H9 (cell line): ENCODE measurements around the gene PRKD2. TPM values are rescaled to one million over a fixed set of nuclear protein-coding genes. Genes with fewer than 3 reads are reported as not detected.

Source experiments
- DNase-seq: peaks from one replicate; pipeline ENCODE4 v3.0.0-alpha.2; 2017
- H2AFZ ChIP-seq: one replicate; pipeline ENCODE4 v1.6.1; 2013; ENCODE audit warnings: mild to moderate bottlenecking, low read length, control low read depth, moderate library complexity
- H2AK5ac ChIP-seq: 2 replicates; pipeline ENCODE4 v1.6.1; 2013; ENCODE audit warnings: low read length, control low read depth, mixed read lengths; ENCODE audit not compliant: insufficient read length
- H2BK120ac ChIP-seq: one replicate; pipeline ENCODE4 v1.6.1; 2013; ENCODE audit warnings: low read depth, mild to moderate bottlenecking, low read length, control low read depth, inconsistent platforms; ENCODE audit not compliant: poor library complexity, severe bottlenecking
- H2BK12ac ChIP-seq: 2 replicates; pipeline ENCODE4 v1.6.1; 2013; ENCODE audit warnings: low read length, control low read depth, mixed read lengths, low read depth; ENCODE audit not compliant: insufficient read length
- H2BK15ac ChIP-seq: 2 replicates; pipeline ENCODE4 v1.6.1; 2013; ENCODE audit warnings: low read depth, low read length, control low read depth
- H2BK20ac ChIP-seq: one replicate; pipeline ENCODE4 v1.6.1; 2013; ENCODE audit warnings: low read depth, mild to moderate bottlenecking, low read length, control low read depth, inconsistent platforms; ENCODE audit not compliant: poor library complexity, severe bottlenecking
- H2BK5ac ChIP-seq: 2 replicates; pipeline ENCODE4 v1.6.1; 2013; ENCODE audit warnings: low read length, control low read depth, mixed read lengths; ENCODE audit not compliant: insufficient read length
- H3K14ac ChIP-seq: 2 replicates; pipeline ENCODE4 v1.6.1; 2013; ENCODE audit warnings: low read length, control low read depth; ENCODE audit not compliant: insufficient read depth
- H3K18ac ChIP-seq: 2 replicates; pipeline ENCODE4 v1.6.1; 2013; ENCODE audit warnings: low read depth, mild to moderate bottlenecking, mixed read lengths, low read length, control low read depth; ENCODE audit not compliant: insufficient read length
- H3K23ac ChIP-seq: 2 replicates; pipeline ENCODE4 v1.6.1; 2013; ENCODE audit warnings: low read length, control low read depth, mixed read lengths, low read depth; ENCODE audit not compliant: insufficient read length
- H3K23me2 ChIP-seq: 2 replicates; pipeline ENCODE4 v1.6.1; 2013; ENCODE audit warnings: low read depth, mild to moderate bottlenecking, mixed read lengths, low read length, control low read depth; ENCODE audit not compliant: insufficient read length, poor library complexity, severe bottlenecking
- H3K27ac ChIP-seq: 2 replicates; pipeline ENCODE4 v1.5.1; 2013; ENCODE audit warnings: low read length, control low read depth, mixed read lengths, low read depth; ENCODE audit not compliant: insufficient read length
- H3K27me3 ChIP-seq: 2 replicates; pipeline ENCODE4 v1.6.1; 2013; ENCODE audit warnings: low read length, control low read depth, inconsistent platforms; ENCODE audit not compliant: insufficient read depth
- H3K4ac ChIP-seq: 2 replicates; pipeline ENCODE4 v1.6.1; 2013; ENCODE audit warnings: low read depth, mild to moderate bottlenecking, control low read depth, inconsistent platforms, low read length, moderate library complexity
- H3K4me1 ChIP-seq: 2 replicates; pipeline ENCODE4 v1.6.1; 2013; ENCODE audit warnings: low read length, control low read depth, inconsistent platforms; ENCODE audit not compliant: insufficient read depth
- H3K4me2 ChIP-seq: 2 replicates; pipeline ENCODE4 v1.6.1; 2013; ENCODE audit warnings: low read length, control low read depth, mixed read lengths; ENCODE audit not compliant: insufficient read length, insufficient read depth
- H3K56ac ChIP-seq: 2 replicates; pipeline ENCODE4 v1.6.1; 2013; ENCODE audit warnings: low read depth, mild to moderate bottlenecking, mixed read lengths, low read length, control low read depth; ENCODE audit not compliant: insufficient read length
- H3K79me1 ChIP-seq: 2 replicates; pipeline ENCODE4 v1.6.1; 2013; ENCODE audit warnings: low read depth, mild to moderate bottlenecking, moderate library complexity, low read length, control low read depth, inconsistent platforms; ENCODE audit not compliant: insufficient read depth, poor library complexity, severe bottlenecking
- H3K79me2 ChIP-seq: 2 replicates; pipeline ENCODE4 v1.6.1; 2013; ENCODE audit warnings: low read length, control low read depth, inconsistent platforms; ENCODE audit not compliant: insufficient read depth
- H3K9ac ChIP-seq: 2 replicates; pipeline ENCODE4 v1.6.1; 2013; ENCODE audit warnings: low read length, control low read depth, mixed read lengths; ENCODE audit not compliant: insufficient read length; ENCODE audit errors: extremely low read depth
- H3K9me3 ChIP-seq: one replicate; pipeline ENCODE4 v1.6.1; 2013; ENCODE audit warnings: low read depth, low read length, inconsistent platforms; ENCODE audit not compliant: control insufficient read depth
- H3T11ph ChIP-seq: one replicate; pipeline ENCODE4 v1.6.1; 2013; ENCODE audit warnings: mild to moderate bottlenecking, low read length, control low read depth, inconsistent platforms
- H4K20me1 ChIP-seq: one replicate; pipeline ENCODE4 v1.6.1; 2013; ENCODE audit not compliant: control insufficient read depth, insufficient read length, insufficient read depth
- H4K5ac ChIP-seq: 2 replicates; pipeline ENCODE4 v1.6.1; 2013; ENCODE audit warnings: low read depth, mild to moderate bottlenecking, mixed read lengths, low read length, control low read depth; ENCODE audit not compliant: insufficient read length
- H4K8ac ChIP-seq: replicated peaks from 2 replicates; pipeline ENCODE4 v1.6.1; 2013; ENCODE audit warnings: low read length, control low read depth, mixed read lengths, low read depth; ENCODE audit not compliant: insufficient read length
- H4K91ac ChIP-seq: 2 replicates; pipeline ENCODE4 v1.6.1; 2013; ENCODE audit warnings: low read depth, mild to moderate bottlenecking, moderate library complexity, mixed read lengths, low read length, control low read depth; ENCODE audit not compliant: insufficient read length
- H3K27ac Mint-ChIP-seq, 3 experiments: 2 replicates in 2 of 3; 3 replicates in 1 of 3; pipeline ENCODE4 v1.8.0; 2020 to 2021; ENCODE audit warnings: mixed read lengths in 3 of 3, mild to moderate bottlenecking in 1 of 3, moderate library complexity in 1 of 3
- H3K27me3 Mint-ChIP-seq: 2 replicates; pipeline ENCODE4 v1.8.0; 2021; ENCODE audit warnings: low read depth, mild to moderate bottlenecking, moderate library complexity, mixed read lengths
- H3K36me3 Mint-ChIP-seq, 3 experiments: 2 replicates in 2 of 3; 3 replicates in 1 of 3; pipeline ENCODE4 v1.8.0; 2020 to 2021; ENCODE audit warnings: low read depth in 3 of 3, mixed read lengths in 3 of 3; ENCODE audit not compliant: insufficient read depth in 1 of 3
- H3K4me1 Mint-ChIP-seq, 2 experiments: 2 replicates each; pipeline ENCODE4 v1.8.0; 2020; ENCODE audit warnings: mixed read lengths in 2 of 2
- H3K4me3 Mint-ChIP-seq, 2 experiments: 2 replicates in 1 of 2; 3 replicates in 1 of 2; pipeline ENCODE4 v1.8.0; 2020 to 2021; ENCODE audit warnings: mild to moderate bottlenecking in 2 of 2, mixed read lengths in 2 of 2, moderate library complexity in 1 of 2
- H3K9me3 Mint-ChIP-seq, 2 experiments: 2 replicates in 1 of 2; 3 replicates in 1 of 2; pipeline ENCODE4 v1.8.0; 2020; ENCODE audit warnings: mild to moderate bottlenecking in 2 of 2, mixed read lengths in 2 of 2, moderate library complexity in 1 of 2
- WGBS: extraction: QIAGEN DNeasy Blood & Tissue Kit; methylation state at CpG from one replicate; pipeline ENCODE4 v1.1.7; 2013; ENCODE audit warnings: missing lambda C conversion rate, low lambda C conversion rate, mixed read lengths; ENCODE audit not compliant: insufficient read length; ENCODE audit errors: extremely low coverage; 5-methylcytosine and 5-hydroxymethylcytosine counted together
- total RNA-seq: library from RNA; stranded (reverse); gene quantifications from 2 replicates; pipeline ENCODE4 v1.2.1, GENCODE V29; 2021
- TF ChIP-seq, protein P1 (sequence below): fragments of 200-600 bp; sonication (generic); conservative IDR thresholded peaks from 3 replicates; pipeline ENCODE4 v1.8.0; 2021; ENCODE audit warnings: antibody characterized with exemption, mild to moderate bottlenecking

Gene PRKD2
- total RNA-seq, 1 experiment from 2014 or later = 60.7 TPM

DNA sequence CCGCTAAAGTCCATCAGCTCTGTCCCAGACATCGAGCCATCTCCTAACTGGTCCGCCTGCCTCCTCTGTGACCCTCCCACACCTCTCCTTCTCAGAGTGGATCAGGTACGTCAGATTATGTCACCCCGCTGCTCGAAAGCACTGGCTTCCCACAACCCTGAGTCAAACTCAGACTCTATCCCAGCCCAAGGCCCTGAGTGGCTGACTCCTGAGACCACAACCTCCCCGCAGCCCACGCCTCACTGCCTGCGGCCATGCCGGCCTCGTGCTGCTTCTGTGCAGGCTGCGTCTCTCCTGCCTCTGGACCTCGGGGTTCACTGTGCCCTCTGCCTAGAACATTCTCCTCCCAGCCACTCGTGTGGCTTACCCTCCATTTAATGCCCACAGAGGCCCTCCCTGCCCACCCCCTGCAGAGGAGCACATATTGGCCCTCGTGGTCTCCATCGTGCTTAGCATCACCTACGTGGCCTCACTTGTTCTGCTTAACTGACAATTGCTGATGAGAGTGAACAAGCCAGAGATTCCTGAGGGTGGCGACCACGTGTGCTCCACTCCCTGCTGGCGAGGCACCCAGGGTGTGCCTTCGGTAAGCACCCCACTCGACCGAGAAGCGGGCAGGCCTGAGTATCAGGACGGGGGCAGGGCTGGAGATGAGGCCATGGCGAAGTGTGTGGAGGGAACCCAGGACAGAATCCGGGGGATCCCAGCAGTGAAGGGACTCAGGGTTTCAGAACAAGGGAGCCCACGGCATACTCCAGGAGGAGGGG, 15.4 kb upstream of the PRKD2 start:
- TF ChIP-seq, protein P1, sequence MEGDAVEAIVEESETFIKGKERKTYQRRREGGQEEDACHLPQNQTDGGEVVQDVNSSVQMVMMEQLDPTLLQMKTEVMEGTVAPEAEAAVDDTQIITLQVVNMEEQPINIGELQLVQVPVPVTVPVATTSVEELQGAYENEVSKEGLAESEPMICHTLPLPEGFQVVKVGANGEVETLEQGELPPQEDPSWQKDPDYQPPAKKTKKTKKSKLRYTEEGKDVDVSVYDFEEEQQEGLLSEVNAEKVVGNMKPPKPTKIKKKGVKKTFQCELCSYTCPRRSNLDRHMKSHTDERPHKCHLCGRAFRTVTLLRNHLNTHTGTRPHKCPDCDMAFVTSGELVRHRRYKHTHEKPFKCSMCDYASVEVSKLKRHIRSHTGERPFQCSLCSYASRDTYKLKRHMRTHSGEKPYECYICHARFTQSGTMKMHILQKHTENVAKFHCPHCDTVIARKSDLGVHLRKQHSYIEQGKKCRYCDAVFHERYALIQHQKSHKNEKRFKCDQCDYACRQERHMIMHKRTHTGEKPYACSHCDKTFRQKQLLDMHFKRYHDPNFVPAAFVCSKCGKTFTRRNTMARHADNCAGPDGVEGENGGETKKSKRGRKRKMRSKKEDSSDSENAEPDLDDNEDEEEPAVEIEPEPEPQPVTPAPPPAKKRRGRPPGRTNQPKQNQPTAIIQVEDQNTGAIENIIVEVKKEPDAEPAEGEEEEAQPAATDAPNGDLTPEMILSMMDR = no peak
- peaks cover 4% of the 10 kb centered on the region for H4K20me1 ChIP-seq
- no peak overlapping the region for H3K4ac ChIP-seq
- no peak overlapping the region for H2BK12ac ChIP-seq
- Mint-ChIP-seq H3K36me3 (peaks cover 42 to 83% (median 80%) of the 10 kb centered on the region in 3 experiments; a peak in 6 of 7 replicates), H3K4me3 (no peak overlapping the region), H3K9me3 (no peaks in the 10 kb centered on the region), H3K27me3 (no peaks in the 10 kb centered on the region; the same call in 1 of the 2 replicates), H3K4me1 (peaks cover 6 to 10% of the 10 kb centered on the region in 2 experiments; a peak in 3 of 4 replicates), H3K27ac (peak overlapping the region; percentile 56 to 87 (median 84); a peak in 5 of 7 replicates)
- H3K23me2 ChIP-seq = no peaks in the 10 kb centered on the region
- no peak overlapping the region for H3K18ac ChIP-seq
- H2AK5ac ChIP-seq = no peak overlapping the region
- H3K27me3 ChIP-seq = no peaks in the 10 kb centered on the region
- DNase-seq = no peak
- H3T11ph ChIP-seq = no peak overlapping the region
- no peaks in the 10 kb centered on the region for H3K79me1 ChIP-seq
- no peaks in the 10 kb centered on the region; the same call in 1 of the 2 replicates for H3K79me2 ChIP-seq
- no peak overlapping the region for H2BK5ac ChIP-seq
- H3K27ac ChIP-seq = no peak overlapping the region
- H4K91ac ChIP-seq = no peak overlapping the region
- H3K4me1 ChIP-seq = no peaks in the 10 kb centered on the region
- H3K14ac ChIP-seq = no peak overlapping the region
- no CpG with 5 or more reads among the region's 28 CpGs for WGBS
- H2BK120ac ChIP-seq = no peak overlapping the region
- no peaks in the 10 kb centered on the region for H3K9me3 ChIP-seq
- H2AFZ ChIP-seq = no peak overlapping the region
- H2BK15ac ChIP-seq = no peak overlapping the region
- H2BK20ac ChIP-seq = no peak overlapping the region
- H3K9ac ChIP-seq = no peak overlapping the region
- no peak overlapping the region for H3K23ac ChIP-seq
- H3K56ac ChIP-seq = no peak overlapping the region
- H4K8ac ChIP-seq = no peak overlapping the region
- H3K4me2 ChIP-seq = no peak overlapping the region
- H4K5ac ChIP-seq = no peak overlapping the region
